CD4-positive, alpha-beta T cell treated with Interferon gamma for 1 hour (primary cell): ENCODE measurements around the gene ADGRF1.
"Not testable (repeated sequence)": the region's sequence is repeated elsewhere in the genome, so short reads cannot be mapped to it uniquely, and the experiment has no call there.

Experiments used
- DNase-seq: peaks from one replicate; pipeline ENCODE4 v3.0.0-alpha.2; 2020

The ADGRF1 gene

DNA sequence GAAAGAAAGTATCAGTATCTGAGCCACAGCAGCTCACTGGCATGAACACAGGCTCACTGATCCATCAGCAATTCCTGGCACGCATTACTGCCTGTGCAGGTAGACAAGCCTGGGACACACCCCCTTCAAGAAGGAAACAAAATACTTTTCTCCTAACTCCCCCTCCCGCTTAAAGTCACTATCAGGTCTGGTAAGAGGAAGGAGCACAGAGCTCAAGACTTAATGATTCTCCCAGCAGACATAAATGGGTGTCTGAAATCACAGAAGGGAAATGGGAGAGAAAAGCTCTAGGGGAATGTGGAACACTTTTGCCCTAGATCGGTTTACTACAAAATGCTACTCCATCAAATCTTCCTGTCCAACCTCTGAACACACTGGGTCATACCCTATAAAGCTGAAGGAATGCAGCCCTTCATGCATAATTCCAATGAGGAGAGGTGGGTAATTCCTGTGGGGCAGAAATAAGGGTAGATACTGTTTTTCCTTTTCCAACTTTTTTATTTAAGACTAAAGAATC lies at the start of gene ADGRF1:
Gene ADGRF1 (minus strand): TSS at position 58 of the 517 bp plus-strand sequence. CDS start 13,271 bp downstream, outside the sequence.
- no peak for DNase-seq

DNA sequence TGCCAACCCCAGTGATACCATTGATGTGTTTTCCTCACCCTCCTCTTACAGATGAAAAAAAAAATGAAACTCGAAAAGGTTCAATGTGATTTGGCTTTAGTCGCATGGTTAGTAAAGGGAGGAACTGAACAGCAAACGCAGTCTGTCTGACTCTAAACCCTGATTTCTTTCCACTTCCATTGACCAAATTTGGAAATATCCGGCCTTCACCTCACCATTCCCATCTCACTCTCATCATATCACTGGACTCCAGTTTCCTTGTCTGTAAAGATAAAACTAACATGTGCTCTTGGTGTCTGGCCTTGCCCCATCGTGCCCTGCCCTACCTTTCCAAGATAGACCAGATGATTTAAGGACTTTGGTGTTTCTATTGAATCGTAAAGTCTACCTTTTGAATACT lies 48.7 kb upstream of the ADGRF1 start:
- DNase-seq, result no peak

DNA sequence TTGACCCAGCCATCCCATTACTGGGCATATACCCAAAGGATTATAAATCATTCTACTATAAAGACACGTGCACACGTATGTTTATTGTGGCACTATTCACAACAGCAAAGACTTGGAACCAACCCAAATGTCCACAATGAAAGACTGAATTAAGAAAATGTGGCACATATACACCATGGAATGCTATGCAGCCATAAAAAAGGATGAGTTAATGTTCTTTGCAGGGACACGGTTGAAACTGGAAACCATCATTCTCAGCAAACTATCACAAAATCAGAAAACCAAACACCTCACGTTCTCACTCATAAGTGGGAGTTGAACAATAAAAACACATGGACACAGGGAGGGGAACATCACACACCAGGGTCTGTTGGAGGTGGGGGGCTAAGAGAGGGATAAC lies 47.3 kb upstream of the ADGRF1 start:
- DNase-seq, result not testable (repeated sequence)

DNA sequence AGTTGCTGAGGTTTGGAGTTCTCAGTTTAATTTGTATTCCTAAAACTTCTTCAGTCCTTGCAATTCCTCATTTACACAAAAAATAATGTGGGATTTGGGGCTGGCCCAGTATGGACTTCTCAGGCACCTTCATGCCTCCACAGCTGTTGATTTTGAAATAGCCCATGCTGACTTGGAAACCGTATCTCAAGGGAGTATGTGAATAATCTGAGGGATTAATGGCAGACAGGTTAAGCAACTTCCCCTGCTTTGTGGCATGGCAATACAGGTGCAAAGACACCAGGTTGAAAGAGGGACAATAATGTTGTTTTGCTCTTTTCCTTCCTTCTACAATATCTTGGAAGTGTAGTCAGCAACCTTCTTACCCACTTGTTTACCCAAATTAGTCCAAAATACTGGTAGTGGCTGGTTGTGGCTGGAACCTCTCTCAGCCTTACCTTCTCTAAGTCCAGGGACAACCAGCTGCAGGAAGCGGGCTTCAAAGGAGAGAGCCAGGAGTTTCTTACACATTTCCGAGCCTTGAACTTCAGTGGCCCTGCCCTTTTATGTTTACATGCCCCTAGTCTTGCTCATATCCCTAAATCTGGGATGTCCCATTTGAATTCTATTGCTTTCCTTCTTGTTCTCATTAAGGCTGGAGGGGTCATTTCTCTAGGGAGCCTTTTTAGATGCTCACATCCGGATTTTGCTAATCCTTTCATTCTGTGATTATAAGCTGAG lies 44.1 kb upstream of the ADGRF1 start:
- DNase-seq, result no peak

GRCh38 chr6:47084610-47085009 lies 42.5 kb upstream of the ADGRF1 start:
- DNase-seq, result no peak

DNA sequence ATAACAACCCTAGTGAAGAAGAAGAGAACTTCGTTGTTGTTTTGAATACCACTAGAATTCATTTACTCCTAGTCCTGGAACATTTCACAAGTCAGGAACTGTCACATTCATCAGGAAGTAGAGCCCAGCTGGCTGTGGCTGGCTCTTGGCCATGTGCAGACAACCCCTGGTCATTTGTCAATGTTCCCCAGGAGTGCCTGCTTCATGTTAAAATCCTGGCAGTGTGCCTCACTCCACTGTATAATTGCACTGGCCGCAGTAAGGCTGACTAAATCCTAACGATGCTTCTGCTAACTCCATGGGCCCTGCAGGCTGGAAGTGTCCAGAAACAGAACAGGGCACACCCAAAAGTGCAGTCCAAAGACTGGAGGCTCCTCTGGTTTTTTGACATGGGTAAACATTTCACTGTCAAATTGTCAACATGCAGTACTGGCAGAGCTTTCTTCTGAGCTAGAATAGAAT lies 41.5 kb upstream of the ADGRF1 start:
- no peak for DNase-seq

- DNase-seq, result no peak
These were observed 38.0 kb upstream of the ADGRF1 start for GRCh38 chr6:47080083-47080596.

DNA sequence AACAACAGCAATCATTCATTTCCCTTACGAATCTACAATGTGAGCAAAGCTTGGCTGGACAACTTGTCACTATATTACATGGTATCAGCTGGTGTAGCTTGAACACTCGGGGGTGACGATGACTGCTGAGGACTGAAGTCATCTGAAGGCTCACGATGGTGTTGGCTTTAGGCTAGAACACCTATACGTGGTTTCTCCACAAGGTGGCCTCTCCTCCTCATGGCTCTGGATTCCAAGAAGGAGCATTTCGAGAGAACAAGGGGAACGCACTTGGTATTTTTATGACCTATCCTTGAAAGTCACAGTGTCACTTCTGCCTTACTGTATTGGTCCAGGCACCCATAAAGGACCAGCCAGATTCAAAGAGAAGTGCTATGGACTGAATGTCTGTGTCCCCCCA lies 37.5 kb upstream of the ADGRF1 start:
- no peak for DNase-seq

DNA sequence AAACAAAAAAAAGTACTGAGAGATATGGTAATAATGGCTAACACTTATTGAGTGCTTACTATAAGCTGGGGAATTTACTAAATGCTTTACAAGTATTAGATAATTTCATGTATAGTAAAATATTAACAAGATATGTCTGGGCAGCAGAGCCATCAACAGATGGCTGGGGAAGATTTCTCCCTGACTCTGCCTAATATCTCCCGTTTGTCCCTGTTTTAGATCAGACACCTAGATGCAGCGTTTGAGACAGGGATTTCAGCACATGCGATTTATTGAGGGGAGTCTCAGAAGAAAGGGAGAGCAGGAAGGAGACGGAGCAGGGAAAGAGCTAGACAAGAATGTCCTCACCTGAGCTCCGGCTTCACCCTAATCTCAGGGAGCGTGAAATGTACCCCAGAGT lies 36.9 kb upstream of the ADGRF1 start:
- DNase-seq, result no peak

DNA sequence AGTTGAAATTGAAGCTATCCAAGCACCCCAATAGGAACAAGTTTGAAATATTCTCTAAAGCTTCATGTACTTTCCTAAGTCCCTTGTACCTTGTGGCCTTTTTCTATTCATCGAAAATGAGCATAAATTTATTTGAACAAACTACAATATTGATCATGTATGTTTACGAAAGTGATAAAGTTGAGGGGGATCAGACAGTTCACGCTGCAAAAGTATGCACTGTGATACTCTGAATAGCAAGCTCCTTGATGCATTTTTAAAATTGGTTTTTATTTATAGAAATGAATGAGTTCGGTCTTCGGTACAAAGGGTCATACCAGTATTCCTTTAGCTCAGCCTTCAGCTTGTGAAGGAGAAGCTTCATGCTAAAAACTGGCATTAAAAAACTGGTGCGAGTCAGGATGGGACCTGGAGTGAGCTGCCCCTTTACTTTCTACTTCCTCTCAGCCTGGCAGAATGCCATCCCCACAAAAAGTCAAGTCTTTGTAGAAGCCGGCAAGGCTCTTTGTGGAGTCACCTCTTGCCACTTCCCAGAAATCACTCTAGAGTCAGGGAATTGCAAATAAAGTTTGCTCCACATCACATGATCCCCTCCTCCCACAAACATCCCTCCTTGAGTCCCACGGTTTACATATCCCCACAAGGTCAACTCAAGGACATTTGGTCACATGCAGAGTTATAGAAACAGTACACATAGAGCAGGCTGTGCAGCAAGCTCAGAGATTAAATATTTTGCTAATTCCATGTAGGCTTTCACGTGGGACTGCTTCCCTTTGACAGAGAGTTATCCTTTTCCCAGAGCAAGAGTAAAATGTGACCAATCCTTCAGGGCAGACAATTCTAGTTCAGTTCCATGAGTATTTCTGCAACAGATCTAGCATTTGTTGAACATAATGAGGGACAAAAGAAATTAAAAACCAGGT lies 34.6 kb upstream of the ADGRF1 start:
- no peak for DNase-seq

DNA sequence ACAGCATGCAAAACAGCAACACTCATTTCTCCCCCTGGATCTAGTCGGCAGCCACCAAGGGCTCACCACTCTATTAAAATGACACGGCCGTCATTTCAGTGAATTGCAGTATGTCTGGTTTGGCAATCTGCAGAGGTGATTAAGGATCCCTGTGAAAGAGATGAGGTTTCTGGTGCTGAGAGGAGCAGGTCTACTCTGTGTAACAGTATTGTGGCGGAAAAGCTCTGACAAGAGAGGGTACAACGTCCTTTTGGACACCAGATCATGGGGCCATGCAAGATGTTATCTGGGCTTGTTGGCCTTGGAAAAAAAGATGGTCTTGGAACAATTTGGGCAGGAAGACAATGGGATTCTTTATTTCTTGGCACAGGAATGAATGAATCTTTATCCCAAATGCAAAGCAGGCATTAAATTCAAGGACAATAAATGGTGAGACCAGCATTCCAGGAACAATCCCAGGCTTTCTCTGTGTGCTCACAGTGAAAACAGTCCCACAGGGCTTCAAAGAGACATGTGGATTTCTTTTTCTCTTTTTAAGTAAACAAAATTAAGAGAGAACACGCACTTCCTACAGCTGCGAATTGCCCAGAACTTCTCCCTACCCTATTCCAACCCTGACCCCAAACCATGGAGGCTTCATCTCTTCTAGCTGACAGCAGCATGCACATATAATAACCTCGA lies 33.7 kb upstream of the ADGRF1 start:
- DNase-seq, result no peak

DNA sequence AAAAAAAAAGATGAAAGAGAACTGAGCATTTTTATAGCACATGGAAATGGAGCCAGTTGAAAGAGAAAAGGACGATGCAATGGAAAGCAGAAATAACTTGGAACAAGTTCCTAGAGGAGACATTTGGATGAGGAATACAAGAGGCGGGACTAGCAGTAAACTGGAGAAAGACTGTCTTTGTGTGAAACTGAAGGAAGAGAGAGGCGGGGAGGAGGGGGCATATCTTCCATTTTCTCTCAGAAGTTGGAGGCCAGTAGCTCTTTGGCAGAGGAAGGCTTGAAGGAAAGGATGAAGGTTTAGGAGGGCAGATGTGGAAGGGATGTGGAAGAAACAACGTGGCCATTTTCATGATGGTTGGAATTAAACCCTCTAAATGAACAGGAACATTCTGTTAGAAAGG lies 33.0 kb upstream of the ADGRF1 start:
- no peak for DNase-seq

DNA sequence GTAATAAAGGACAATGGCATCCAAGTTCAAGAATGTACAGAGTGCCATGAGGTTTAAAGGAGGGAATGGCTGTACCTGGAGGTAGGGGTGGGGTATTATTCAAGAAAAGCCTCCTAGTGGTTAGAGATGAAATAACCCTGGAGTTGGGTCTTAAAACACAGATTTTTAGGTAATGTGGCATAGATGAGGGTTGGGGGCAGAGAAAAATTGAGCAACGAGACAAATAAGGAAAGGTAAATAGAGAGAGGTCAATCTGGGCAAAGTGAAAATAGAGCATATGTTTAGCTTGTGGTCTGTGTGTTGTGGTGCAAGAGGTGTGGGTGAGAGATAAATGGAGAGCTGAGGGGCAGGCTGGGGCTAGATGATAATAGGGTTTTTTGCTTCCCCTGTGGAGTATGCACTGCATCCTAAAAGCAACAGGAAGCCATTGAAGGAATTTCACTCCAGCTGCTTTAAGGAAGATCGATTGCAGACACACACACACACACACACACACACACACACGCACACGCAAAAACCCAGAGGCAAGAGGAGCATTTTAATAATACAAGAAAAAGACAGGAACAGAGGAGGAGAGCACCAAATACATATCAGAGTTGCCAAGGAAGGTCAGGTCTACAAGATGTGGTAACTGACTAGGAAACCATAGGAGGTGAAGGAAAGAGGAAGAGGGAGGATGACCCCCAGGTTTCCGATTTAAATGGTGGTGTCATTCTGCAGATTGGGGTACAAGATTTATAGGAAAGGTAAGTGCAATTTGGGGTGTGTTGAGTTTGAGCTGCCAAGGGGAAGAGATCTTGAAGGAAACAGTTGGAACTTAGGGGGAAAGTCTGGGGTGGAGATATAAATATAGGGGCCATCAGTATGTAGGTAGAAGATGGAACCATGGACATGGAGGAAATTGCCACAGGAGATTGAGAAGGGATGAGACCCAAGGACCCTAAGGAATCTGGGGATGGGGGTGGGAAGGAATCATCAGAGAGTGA lies 31.3 kb upstream of the ADGRF1 start:
- no peak for DNase-seq

GRCh38 chr6:47072667-47073066 lies 30.5 kb upstream of the ADGRF1 start:
- no peak for DNase-seq

- no peak for DNase-seq
These were observed 29.5 kb upstream of the ADGRF1 start for GRCh38 chr6:47071681-47072080.

DNA sequence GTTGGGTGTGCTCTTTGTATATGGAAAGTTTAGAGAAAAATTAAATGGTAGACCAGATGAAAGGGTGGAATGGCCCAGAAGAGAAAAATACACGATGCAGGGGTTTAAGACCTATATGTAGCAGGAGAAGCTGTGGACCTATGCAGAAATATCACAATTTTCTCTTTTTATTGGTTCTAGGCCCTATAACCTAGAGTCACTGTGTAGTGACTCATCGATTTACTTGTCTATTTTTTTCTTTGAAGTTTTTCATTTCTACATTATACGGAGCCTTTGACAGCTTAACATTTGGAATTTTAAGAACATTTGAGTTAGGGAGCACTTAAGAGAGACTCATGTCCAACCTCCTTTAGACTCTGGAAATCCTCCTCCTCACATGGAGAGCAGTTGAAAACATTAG lies 28.3 kb upstream of the ADGRF1 start:
- no peak for DNase-seq

GRCh38 chr6:47069156-47069555 lies 27.0 kb upstream of the ADGRF1 start:
- no peak for DNase-seq

GRCh38 chr6:47066418-47066817 lies 24.3 kb upstream of the ADGRF1 start:
- no peak for DNase-seq

DNA sequence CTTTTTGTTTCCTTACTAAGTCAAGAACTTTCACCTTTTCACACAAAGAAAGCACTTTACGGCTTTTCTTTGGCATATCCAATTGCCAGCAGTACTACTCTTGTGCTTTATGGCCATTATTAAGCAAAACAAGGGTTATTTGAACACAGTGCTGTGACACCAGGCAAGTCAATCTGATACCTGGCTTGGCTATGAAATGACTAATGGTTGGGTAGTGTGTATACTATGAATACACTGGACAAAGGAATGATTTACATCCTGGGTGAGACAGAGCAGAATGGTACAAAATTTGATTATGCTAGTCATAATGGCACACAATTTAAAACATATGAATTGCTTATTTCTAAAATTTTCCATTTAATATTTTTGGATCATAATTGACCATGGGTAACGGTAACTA lies 22.1 kb upstream of the ADGRF1 start:
- DNase-seq, result no peak

DNA sequence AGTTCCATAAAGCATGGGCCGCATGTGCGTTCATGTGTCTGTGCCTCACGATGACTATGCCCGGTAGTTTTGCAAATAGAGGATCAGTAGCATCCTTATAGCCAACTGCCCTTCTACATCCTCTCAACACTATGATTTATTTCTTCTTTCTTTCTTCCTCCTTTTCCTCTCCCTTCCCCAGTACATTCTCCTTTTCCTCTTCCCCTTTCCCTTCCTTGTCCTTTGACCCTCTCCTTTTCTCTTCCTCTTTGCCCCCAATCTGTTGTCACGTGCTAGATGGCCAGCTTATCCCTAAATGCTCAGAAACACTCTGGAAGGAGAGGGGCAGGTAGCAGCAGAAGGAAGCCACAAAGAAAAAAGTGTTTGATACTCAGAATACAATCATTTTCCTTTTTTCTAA lies 20.2 kb upstream of the ADGRF1 start:
- DNase-seq, result no peak
